Subcutaneous abdominal adipose tissue (tissue), 5 donors: Measurements from ENCODE around the gene SP4.
"Not testable (repeated sequence)": the region's sequence is repeated elsewhere in the genome, so short reads cannot be mapped to it uniquely, and the experiment has no call there.

Source experiments
- H3K27ac ChIP-seq: one replicate; pipeline ENCODE4 v1.7.0; 2013; ENCODE audit warnings: low read depth, mild to moderate bottlenecking, inconsistent platforms, low read length, moderate library complexity
- H3K27me3 ChIP-seq, 5 donors: one replicate each; pipeline ENCODE4 v1.7.0; 2013; ENCODE audit warnings: low read length in 5 of 5, inconsistent platforms in 1 of 5; ENCODE audit not compliant: control insufficient read depth in 5 of 5, insufficient read depth in 4 of 5
- H3K36me3 ChIP-seq, 5 donors: one replicate each; pipeline ENCODE4 v1.7.0; 2013; ENCODE audit warnings: low read length in 5 of 5; ENCODE audit not compliant: control insufficient read depth in 5 of 5, insufficient read depth in 5 of 5
- H3K4me1 ChIP-seq, 5 donors: one replicate each; pipeline ENCODE4 v1.7.0; 2013; ENCODE audit warnings: low read length in 5 of 5, mild to moderate bottlenecking in 3 of 5, moderate library complexity in 1 of 5; ENCODE audit not compliant: control insufficient read depth in 5 of 5, insufficient read depth in 5 of 5
- H3K4me3 ChIP-seq, 5 donors: one replicate each; pipeline ENCODE4 v1.7.0; 2013; ENCODE audit warnings: low read length in 5 of 5, low read depth in 1 of 5
- H3K9ac ChIP-seq, 5 donors: one replicate each; pipeline ENCODE4 v1.7.0; 2013; ENCODE audit warnings: low read length in 5 of 5, mild to moderate bottlenecking in 4 of 5, moderate library complexity in 3 of 5
- H3K9me3 ChIP-seq, 5 donors: one replicate each; pipeline ENCODE4 v1.7.0; 2013; ENCODE audit warnings: low read length in 5 of 5; ENCODE audit not compliant: control insufficient read depth in 5 of 5
- donor health status: healthy.
- donor health status: healthy.
- donor health status: healthy.
- donor health status: healthy.
- donor health status: healthy.

The SP4 gene

GRCh38 chr7:21507627-21508343, 79.9 kb downstream of the SP4 start:
- H3K9ac ChIP-seq = no peak overlapping the region
- H3K4me1 ChIP-seq = no peaks in the 10 kb centered on the region
- H3K4me3 ChIP-seq = no peak overlapping the region
- H3K27ac ChIP-seq = no peak overlapping the region
- no peaks in the 10 kb centered on the region for H3K27me3 ChIP-seq
- peaks cover 0 to 9% (median 6%) of the 10 kb centered on the region in 5 donors for H3K36me3 ChIP-seq
- H3K9me3 ChIP-seq = no peaks in the 10 kb centered on the region

DNA sequence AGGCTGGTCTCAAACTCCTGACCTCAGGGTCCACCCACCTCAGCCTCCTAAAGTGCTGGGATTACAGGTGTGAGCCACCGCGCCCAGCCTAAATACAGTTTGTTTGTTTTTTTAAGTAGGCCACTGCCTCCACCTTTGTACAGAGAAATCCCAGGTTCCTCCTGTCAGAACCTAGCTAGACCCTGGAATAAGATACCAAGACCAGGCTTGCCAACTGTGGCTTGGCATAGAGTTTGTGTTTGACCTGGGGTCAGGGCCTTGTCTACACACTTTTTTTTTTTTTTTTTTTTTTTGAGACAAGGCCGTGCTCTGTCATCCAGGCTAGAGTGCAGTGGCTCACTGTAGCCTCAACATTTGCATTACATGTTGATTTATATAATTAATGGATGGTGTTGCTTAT, 80.7 kb downstream of the SP4 start:
- Histone ChIP-seq H3K36me3 (peaks cover 0 to 9% (median 6%) of the 10 kb centered on the region in 5 donors), H3K4me3 (no peak overlapping the region)

GRCh38 chr7:21514062-21514461, 86.2 kb downstream of the SP4 start:
- H3K4me3 ChIP-seq = no peak overlapping the region
- no peaks in the 10 kb centered on the region for H3K9me3 ChIP-seq
- H3K27me3 ChIP-seq = no peaks in the 10 kb centered on the region
- H3K36me3 ChIP-seq = peaks cover 0 to 9% (median 5%) of the 10 kb centered on the region in 5 donors
- no peak overlapping the region for H3K27ac ChIP-seq
- no peak overlapping the region for H3K9ac ChIP-seq
- H3K4me1 ChIP-seq = no peaks in the 10 kb centered on the region

More for the DNA sequence above, 80.7 kb downstream of the SP4 start:
- Histone ChIP-seq H3K9me3 (no peaks in the 10 kb centered on the region), H3K27me3 (no peaks in the 10 kb centered on the region), H3K27ac (no peak overlapping the region), H3K9ac (no peak overlapping the region), H3K4me1 (no peaks in the 10 kb centered on the region)

DNA sequence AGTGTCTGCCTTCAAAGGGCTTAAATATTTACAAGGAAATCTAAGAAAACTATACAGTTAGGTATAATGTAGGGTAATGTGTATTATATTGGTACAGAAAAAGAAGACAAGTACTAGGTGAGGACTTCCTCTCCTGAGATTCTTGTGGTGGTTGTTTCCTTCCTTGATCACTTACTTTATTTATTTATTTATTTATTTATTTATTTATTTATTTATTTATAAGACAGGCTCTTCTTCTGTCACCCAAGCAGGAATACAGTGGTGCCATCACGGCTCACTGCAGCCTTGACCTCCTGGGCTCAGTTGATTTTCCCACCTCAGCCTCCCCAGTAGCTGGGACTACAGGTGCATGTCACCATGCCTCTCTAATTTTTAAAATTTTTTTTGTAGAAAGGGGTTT, 96.8 kb downstream of the SP4 start:
- Histone ChIP-seq H3K9me3 (no peaks in the 10 kb centered on the region), H3K27me3 (peaks cover 0 to 3% (median 0%) of the 10 kb centered on the region in 5 donors), H3K9ac (no peak overlapping the region), H3K27ac (no peak overlapping the region), H3K36me3 (no peaks in the 10 kb centered on the region), H3K4me1 (no peaks in the 10 kb centered on the region), H3K4me3 (no peak overlapping the region)

DNA sequence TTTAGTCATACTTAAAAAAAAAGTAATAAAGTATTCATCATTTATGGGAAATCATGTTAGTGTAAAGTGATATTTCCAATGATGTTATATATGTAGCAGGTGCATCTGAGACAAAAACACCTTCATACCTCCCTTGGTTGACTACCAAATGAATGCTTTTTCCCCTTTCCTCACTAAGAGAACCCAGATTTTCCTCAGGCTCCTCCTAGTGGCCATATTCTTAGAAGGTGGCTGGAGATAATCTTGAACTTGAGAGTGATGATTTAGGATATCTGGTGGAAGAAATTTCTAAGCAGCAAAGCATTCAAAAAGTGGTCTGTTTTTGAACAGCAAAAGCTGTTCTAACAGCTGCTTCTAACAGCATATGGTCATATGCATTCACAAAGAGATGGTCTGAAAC, 98.1 kb downstream of the SP4 start:
- Histone ChIP-seq H3K4me3 (no peak overlapping the region), H3K4me1 (no peaks in the 10 kb centered on the region), H3K27me3 (peaks cover 0 to 3% (median 0%) of the 10 kb centered on the region in 5 donors), H3K9me3 (no peaks in the 10 kb centered on the region), H3K27ac (no peak overlapping the region), H3K9ac (no peak overlapping the region), H3K36me3 (no peaks in the 10 kb centered on the region)

GRCh38 chr7:21526448-21526847, 98.6 kb downstream of the SP4 start:
- Histone ChIP-seq H3K9me3 (no peaks in the 10 kb centered on the region), H3K9ac (no peak overlapping the region), H3K27me3 (peaks cover 0 to 3% (median 0%) of the 10 kb centered on the region in 5 donors), H3K4me1 (no peaks in the 10 kb centered on the region), H3K27ac (no peak overlapping the region), H3K36me3 (no peaks in the 10 kb centered on the region), H3K4me3 (no peak overlapping the region)

DNA sequence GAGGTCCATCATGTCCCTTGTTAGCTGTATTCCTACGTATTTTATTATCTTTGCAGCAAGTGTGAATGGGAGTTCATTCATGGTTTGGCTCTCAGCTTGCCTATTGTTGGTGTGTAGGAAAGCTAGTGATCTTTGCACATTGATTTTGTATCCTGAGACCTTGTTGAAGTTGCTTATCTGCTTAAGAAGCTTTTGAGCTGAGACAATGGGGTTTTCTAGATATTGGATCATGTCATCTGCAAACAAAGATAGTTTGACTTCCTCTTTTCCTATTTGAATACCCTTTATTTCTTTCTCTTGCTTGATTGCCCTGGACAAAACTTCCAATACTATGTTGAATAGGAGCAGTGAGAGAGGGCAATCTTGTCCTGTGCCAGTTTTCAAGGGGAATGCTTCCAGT, 104.6 kb downstream of the SP4 start:
- not testable (repeated sequence) for H3K4me1 ChIP-seq, H3K27me3 ChIP-seq, H3K9me3 ChIP-seq, H3K27ac ChIP-seq, H3K9ac ChIP-seq, H3K4me3 ChIP-seq, H3K36me3 ChIP-seq

GRCh38 chr7:21533646-21534045, 105.8 kb downstream of the SP4 start:
- H3K27ac ChIP-seq, H3K27me3 ChIP-seq, H3K9ac ChIP-seq, H3K36me3 ChIP-seq, H3K4me3 ChIP-seq, H3K9me3 ChIP-seq, H3K4me1 ChIP-seq: not testable (repeated sequence)

DNA sequence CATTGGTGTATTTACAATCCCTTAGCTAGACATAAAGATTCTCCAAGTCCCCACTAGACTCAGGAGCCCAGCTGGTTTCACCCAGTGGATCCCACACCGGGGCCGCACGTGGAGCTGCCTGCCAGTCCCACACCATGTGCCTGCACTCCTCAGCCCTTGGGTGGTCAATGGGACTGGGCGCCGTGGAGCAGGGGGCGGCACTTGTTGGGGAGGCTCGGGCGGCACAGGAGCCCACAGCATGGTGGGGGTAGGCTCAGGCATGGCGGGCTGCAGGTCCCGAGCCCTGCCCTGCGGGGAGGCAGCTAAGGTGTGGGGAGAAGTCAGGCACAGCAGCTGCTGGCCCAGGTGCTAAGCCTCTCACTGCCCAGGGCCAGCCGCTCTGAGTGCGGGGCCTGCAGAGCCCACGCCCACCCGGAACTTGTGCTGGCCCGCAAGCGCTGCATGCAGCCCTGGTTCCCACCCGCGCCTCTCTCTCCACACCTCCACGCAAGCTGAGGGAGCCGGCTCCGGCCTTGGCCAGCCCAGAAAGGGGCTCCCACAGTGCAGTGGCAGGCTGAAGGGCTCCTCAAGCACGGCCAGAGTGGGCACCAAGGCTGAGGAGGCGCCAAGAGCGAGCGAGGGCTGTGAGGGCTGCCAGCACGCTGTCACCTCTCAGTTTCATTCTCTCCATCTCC, 108.7 kb downstream of the SP4 start:
- H3K9me3 ChIP-seq, H3K9ac ChIP-seq, H3K27me3 ChIP-seq: not testable (repeated sequence)

DNA sequence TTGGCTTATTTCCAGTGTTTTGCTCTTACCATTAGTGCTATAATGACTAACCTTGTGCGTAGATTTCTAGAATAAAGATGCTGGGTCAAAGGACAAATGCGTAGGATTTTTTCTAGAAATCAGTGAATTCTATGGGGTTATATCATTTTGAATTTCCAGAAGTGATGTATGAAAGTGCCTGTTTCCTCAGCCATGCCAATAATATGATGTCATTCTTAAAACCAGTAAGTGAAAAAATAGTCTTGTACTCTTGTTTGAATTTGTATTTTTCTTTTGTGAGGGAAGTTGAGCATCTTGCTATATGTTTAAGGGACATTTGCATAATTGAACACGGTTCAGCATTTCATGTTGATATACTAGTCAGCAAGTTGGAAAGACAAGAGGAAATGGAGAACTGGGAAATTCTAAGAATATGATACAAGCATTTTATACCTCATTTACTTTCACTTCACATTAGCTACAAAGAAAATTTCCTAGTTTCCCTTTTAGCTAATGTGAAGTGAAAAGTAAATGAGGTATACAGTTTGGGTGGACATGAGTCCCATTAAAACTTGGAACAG, 111.1 kb downstream of the SP4 start:
- Histone ChIP-seq H3K9me3 (no peaks in the 10 kb centered on the region), H3K36me3 (no peaks in the 10 kb centered on the region), H3K9ac (no peak overlapping the region), H3K4me1 (peaks cover 0 to 15% (median 14%) of the 10 kb centered on the region in 5 donors), H3K4me3 (no peak overlapping the region), H3K27me3 (peaks cover 16 to 26% (median 18%) of the 10 kb centered on the region in 5 donors), H3K27ac (no peak overlapping the region)

More for the DNA sequence above, 108.7 kb downstream of the SP4 start:
- not testable (repeated sequence) for H3K4me1 ChIP-seq, H3K4me3 ChIP-seq, H3K27ac ChIP-seq, H3K36me3 ChIP-seq
